CD1c-positive myeloid dendritic cell (primary cell): ENCODE measurements around the gene GCSAM.

ENCODE experiments used
- DNase-seq: peaks from one replicate; pipeline ENCODE4 v3.0.0-alpha.2; 2016; ENCODE audit errors: extremely low spot score

The GCSAM gene

GRCh38 chr3:112104774-112105173 is 28.3 kb downstream of the GCSAM start:
- DNase-seq = no peak

- DNase-seq = no peak
These were observed 31.1 kb downstream of the GCSAM start for GRCh38 chr3:112101916-112102315.

- DNase-seq = peak; percentile 22
These were observed 35.7 kb downstream of the GCSAM start for GRCh38 chr3:112097378-112097777.

GRCh38 chr3:112096176-112096575 is 36.9 kb downstream of the GCSAM start:
- DNase-seq = no peak

GRCh38 chr3:112095731-112096130 is 37.3 kb downstream of the GCSAM start:
- no peak for DNase-seq

- DNase-seq = no peak
These were observed 39.9 kb downstream of the GCSAM start for GRCh38 chr3:112093180-112093522.

- no peak for DNase-seq
These were observed 40.4 kb downstream of the GCSAM start for GRCh38 chr3:112092496-112093179.

- DNase-seq = no peak
These were observed 42.0 kb downstream of the GCSAM start for GRCh38 chr3:112090887-112091586.

GRCh38 chr3:112089956-112090886 is 42.8 kb downstream of the GCSAM start:
- peak; percentile 6 for DNase-seq

GRCh38 chr3:112088944-112089343 is 44.1 kb downstream of the GCSAM start:
- no peak for DNase-seq

GRCh38 chr3:112087746-112088145 is 45.3 kb downstream of the GCSAM start:
- DNase-seq = no peak

- no peak for DNase-seq
These were observed 46.0 kb downstream of the GCSAM start for GRCh38 chr3:112086875-112087524.

- DNase-seq = peak; percentile 55
These were observed 46.8 kb downstream of the GCSAM start, which contains the start of gene C3orf52 for GRCh38 chr3:112086076-112086854. TSS of gene C3orf52 (plus strand) at chr3:112086389. CDS start at chr3:112086408, 19 bp downstream.

GRCh38 chr3:112085735-112086075 is 47.3 kb downstream of the GCSAM start:
- DNase-seq = no peak

GRCh38 chr3:112084980-112085705 is 47.9 kb downstream of the GCSAM start:
- no peak for DNase-seq

- DNase-seq = no peak
These were observed 49.8 kb downstream of the GCSAM start for GRCh38 chr3:112083239-112083638.

GRCh38 chr3:112078125-112079083 is 54.6 kb downstream of the GCSAM start:
- DNase-seq = no peak

- no peak for DNase-seq
These were observed 58.2 kb downstream of the GCSAM start for GRCh38 chr3:112074616-112075497.
